Upper lobe of right lung (tissue), 1 donor: Measurements from ENCODE around the gene CCDC181. TPM values are rescaled to one million over a fixed set of nuclear protein-coding genes. Genes with fewer than 3 reads are reported as not detected.

Experiments
- ATAC-seq: fragments of 200-7000 bp; cut with Tn5 transposase; one replicate; pipeline ENCODE4 v1.9.1; 2020; ENCODE audit warnings: mild to moderate bottlenecking, moderate library complexity
- DNase-seq: peaks from one replicate; pipeline ENCODE4 v3.0.0-alpha.2; 2020
- H3K27ac ChIP-seq: fragments of 200-600 bp; one replicate; pipeline ENCODE4 v1.8.0; 2022
- H3K27me3 ChIP-seq: fragments of 200-600 bp; one replicate; pipeline ENCODE4 v1.8.0; 2022; ENCODE audit warnings: mild to moderate bottlenecking
- H3K36me3 ChIP-seq: fragments of 200-600 bp; one replicate; pipeline ENCODE4 v1.8.0; 2022
- H3K4me1 ChIP-seq: fragments of 200-600 bp; one replicate; pipeline ENCODE4 v1.8.0; 2022
- H3K4me3 ChIP-seq: fragments of 200-600 bp; one replicate; pipeline ENCODE4 v1.8.0; 2022; ENCODE audit warnings: mild to moderate bottlenecking
- H3K9me3 ChIP-seq: fragments of 200-600 bp; one replicate; pipeline ENCODE4 v1.8.0; 2022
- CTCF ChIP-seq: fragments of 200-600 bp; IDR thresholded peaks from one replicate; pipeline ENCODE4 v1.8.0; 2022; ENCODE audit warnings: antibody characterized with exemption
- intact Hi-C: fragments of 100-400 bp; cut with DNase I; formaldehyde crosslinking; loops from one replicate; pipeline ENCODE4 v1.11.0; 2022
- total RNA-seq: library from RNA; stranded (reverse); fragmentation: NEBNext Ultra II Directional; extraction: Animal tissue kit (Norgen Biotek cat#: 25700); gene quantifications from one replicate; pipeline ENCODE4 v1.2.1, GENCODE V29; 2021
- donor health status: DM: no; HTN: yes; CAD: no; lungs with severe emphysema.

CCDC181 gene
- total RNA-seq, 1 donor from 2014 or later = 0.32 TPM

- Histone ChIP-seq H3K36me3 (peaks cover 66% of the 10 kb centered on the region), H3K27ac (no peak overlapping the region), H3K9me3 (no peaks in the 10 kb centered on the region), H3K4me1 (no peaks in the 10 kb centered on the region), H3K27me3 (no peaks in the 10 kb centered on the region), H3K4me3 (no peak overlapping the region)
- no peak for TF ChIP-seq CTCF
- intact Hi-C loops = no loop called here
- ATAC-seq = no peak
- DNase-seq = no peak
Observed at GRCh38 chr1:169392406-169392805, 34.9 kb downstream of the CCDC181 start.

GRCh38 chr1:169390303-169390702 lies 37.0 kb downstream of the CCDC181 start:
- H3K4me1 ChIP-seq = no peaks in the 10 kb centered on the region
- H3K27ac ChIP-seq = no peak overlapping the region
- H3K4me3 ChIP-seq = no peak overlapping the region
- intact Hi-C loops = no loop called here
- no peak for ATAC-seq
- peaks cover 70% of the 10 kb centered on the region for H3K36me3 ChIP-seq
- no peaks in the 10 kb centered on the region for H3K27me3 ChIP-seq
- TF ChIP-seq CTCF = no peak
- no peaks in the 10 kb centered on the region for H3K9me3 ChIP-seq
- DNase-seq = no peak

- Histone ChIP-seq H3K9me3 (no peaks in the 10 kb centered on the region), H3K4me1 (no peaks in the 10 kb centered on the region)
- intact Hi-C loops = no loop called here
Observed at GRCh38 chr1:169387399-169387798, 39.9 kb downstream of the CCDC181 start.

GRCh38 chr1:169383449-169383848 lies 43.8 kb downstream of the CCDC181 start:
- Histone ChIP-seq H3K36me3 (peaks cover 90% of the 10 kb centered on the region), H3K27me3 (no peaks in the 10 kb centered on the region), H3K4me3 (no peak overlapping the region), H3K27ac (no peak overlapping the region), H3K4me1 (no peaks in the 10 kb centered on the region), H3K9me3 (no peaks in the 10 kb centered on the region)
- TF ChIP-seq CTCF = no peak
- DNase-seq (no peak), ATAC-seq (no peak)
- intact Hi-C loops = no loop called here

More at GRCh38 chr1:169387399-169387798, 39.9 kb downstream of the CCDC181 start:
- Histone ChIP-seq H3K4me3 (no peak overlapping the region), H3K36me3 (peaks cover 89% of the 10 kb centered on the region), H3K27ac (no peak overlapping the region), H3K27me3 (no peaks in the 10 kb centered on the region)
- TF ChIP-seq CTCF = no peak
- no peak for ATAC-seq
- DNase-seq = no peak

- ATAC-seq (no peak), DNase-seq (no peak)
- Histone ChIP-seq H3K4me1 (no peaks in the 10 kb centered on the region), H3K4me3 (no peak overlapping the region), H3K27me3 (no peaks in the 10 kb centered on the region), H3K9me3 (no peaks in the 10 kb centered on the region), H3K27ac (no peak overlapping the region), H3K36me3 (peaks cover 95% of the 10 kb centered on the region)
- intact Hi-C loops = no loop called here
- no peak for TF ChIP-seq CTCF
Observed at GRCh38 chr1:169381162-169381561, 46.1 kb downstream of the CCDC181 start.

GRCh38 chr1:169371404-169371803 lies 55.9 kb downstream of the CCDC181 start:
- peaks cover 12% of the 10 kb centered on the region for H3K4me1 ChIP-seq
- no peaks in the 10 kb centered on the region for H3K27me3 ChIP-seq
- TF ChIP-seq CTCF = no peak

More at GRCh38 chr1:169371404-169371803, 55.9 kb downstream of the CCDC181 start:
- ATAC-seq = no peak
- no peak overlapping the region for H3K4me3 ChIP-seq
- H3K9me3 ChIP-seq = no peaks in the 10 kb centered on the region
- H3K36me3 ChIP-seq = peaks cover 49% of the 10 kb centered on the region
- intact Hi-C loops = no loop called here
- no peak overlapping the region for H3K27ac ChIP-seq
- DNase-seq = no peak
